Subcutaneous abdominal adipose tissue (tissue), 5 donors: ENCODE measurements around the gene MYOT.

ENCODE experiments used
- H3K27ac ChIP-seq: one replicate; pipeline ENCODE4 v1.7.0; 2013; ENCODE audit warnings: low read depth, mild to moderate bottlenecking, inconsistent platforms, low read length, moderate library complexity
- H3K27me3 ChIP-seq, 5 donors: one replicate each; pipeline ENCODE4 v1.7.0; 2013; ENCODE audit warnings: low read length in 5 of 5, inconsistent platforms in 1 of 5; ENCODE audit not compliant: control insufficient read depth in 5 of 5, insufficient read depth in 4 of 5
- H3K36me3 ChIP-seq, 5 donors: one replicate each; pipeline ENCODE4 v1.7.0; 2013; ENCODE audit warnings: low read length in 5 of 5; ENCODE audit not compliant: control insufficient read depth in 5 of 5, insufficient read depth in 5 of 5
- H3K4me1 ChIP-seq, 5 donors: one replicate each; pipeline ENCODE4 v1.7.0; 2013; ENCODE audit warnings: low read length in 5 of 5, mild to moderate bottlenecking in 3 of 5, moderate library complexity in 1 of 5; ENCODE audit not compliant: control insufficient read depth in 5 of 5, insufficient read depth in 5 of 5
- H3K4me3 ChIP-seq, 5 donors: one replicate each; pipeline ENCODE4 v1.7.0; 2013; ENCODE audit warnings: low read length in 5 of 5, low read depth in 1 of 5
- H3K9ac ChIP-seq, 5 donors: one replicate each; pipeline ENCODE4 v1.7.0; 2013; ENCODE audit warnings: low read length in 5 of 5, mild to moderate bottlenecking in 4 of 5, moderate library complexity in 3 of 5
- H3K9me3 ChIP-seq, 5 donors: one replicate each; pipeline ENCODE4 v1.7.0; 2013; ENCODE audit warnings: low read length in 5 of 5; ENCODE audit not compliant: control insufficient read depth in 5 of 5
- donor health status: healthy.
- donor health status: healthy.
- donor health status: healthy.
- donor health status: healthy.
- donor health status: healthy.

Gene MYOT

GRCh38 chr5:137832416-137832815, 35.2 kb upstream of the MYOT start:
- Histone ChIP-seq H3K27me3 (no peaks in the 10 kb centered on the region), H3K36me3 (peaks cover 0 to 6% (median 0%) of the 10 kb centered on the region in 5 donors), H3K4me1 (no peaks in the 10 kb centered on the region), H3K9me3 (no peaks in the 10 kb centered on the region), H3K9ac (no peak overlapping the region), H3K27ac (no peak overlapping the region), H3K4me3 (no peak overlapping the region)

- Histone ChIP-seq H3K4me1 (no peaks in the 10 kb centered on the region), H3K9ac (no peak overlapping the region), H3K27me3 (no peaks in the 10 kb centered on the region), H3K36me3 (peaks cover 0 to 6% (median 0%) of the 10 kb centered on the region in 5 donors), H3K27ac (no peak overlapping the region), H3K9me3 (no peaks in the 10 kb centered on the region), H3K4me3 (no peak overlapping the region)
These were observed 34.2 kb upstream of the MYOT start for GRCh38 chr5:137833463-137833862.

- H3K27ac ChIP-seq: no peak overlapping the region
- no peaks in the 10 kb centered on the region for H3K27me3 ChIP-seq
- no peak overlapping the region for H3K9ac ChIP-seq
- peaks cover 0 to 6% (median 0%) of the 10 kb centered on the region in 5 donors for H3K36me3 ChIP-seq
- no peak overlapping the region for H3K4me3 ChIP-seq
- no peaks in the 10 kb centered on the region for H3K9me3 ChIP-seq
- H3K4me1 ChIP-seq: no peaks in the 10 kb centered on the region
These were observed 33.1 kb upstream of the MYOT start for GRCh38 chr5:137834498-137835049.

GRCh38 chr5:137836298-137836697, 31.4 kb upstream of the MYOT start:
- no peaks in the 10 kb centered on the region for H3K4me1 ChIP-seq

GRCh38 chr5:137836997-137837396, 30.7 kb upstream of the MYOT start:
- no peak overlapping the region for H3K27ac ChIP-seq
- H3K36me3 ChIP-seq: peaks cover 0 to 6% (median 0%) of the 10 kb centered on the region in 5 donors
- H3K9me3 ChIP-seq: no peaks in the 10 kb centered on the region
- no peak overlapping the region for H3K4me3 ChIP-seq
- no peaks in the 10 kb centered on the region for H3K27me3 ChIP-seq
- no peak overlapping the region for H3K9ac ChIP-seq
- no peaks in the 10 kb centered on the region for H3K4me1 ChIP-seq

More at GRCh38 chr5:137836298-137836697, 31.4 kb upstream of the MYOT start:
- Histone ChIP-seq H3K4me3 (no peak overlapping the region), H3K27me3 (no peaks in the 10 kb centered on the region), H3K36me3 (peaks cover 0 to 6% (median 0%) of the 10 kb centered on the region in 5 donors), H3K9ac (no peak overlapping the region), H3K27ac (no peak overlapping the region), H3K9me3 (no peaks in the 10 kb centered on the region)

GRCh38 chr5:137837491-137838394, 29.9 kb upstream of the MYOT start:
- H3K27me3 ChIP-seq: no peaks in the 10 kb centered on the region
- H3K4me1 ChIP-seq: no peaks in the 10 kb centered on the region
- no peak overlapping the region for H3K27ac ChIP-seq
- H3K9ac ChIP-seq: peak overlapping the region in 1 of 5 donors; percentile 14
- no peak overlapping the region for H3K4me3 ChIP-seq
- H3K9me3 ChIP-seq: no peaks in the 10 kb centered on the region
- peaks cover 0 to 6% (median 0%) of the 10 kb centered on the region in 5 donors for H3K36me3 ChIP-seq

GRCh38 chr5:137838976-137839375, 28.7 kb upstream of the MYOT start:
- no peak overlapping the region for H3K27ac ChIP-seq
- no peak overlapping the region for H3K9ac ChIP-seq
- H3K36me3 ChIP-seq: peaks cover 0 to 6% (median 0%) of the 10 kb centered on the region in 5 donors
- no peaks in the 10 kb centered on the region for H3K9me3 ChIP-seq
- H3K4me1 ChIP-seq: no peaks in the 10 kb centered on the region
- no peaks in the 10 kb centered on the region for H3K27me3 ChIP-seq
- H3K4me3 ChIP-seq: no peak overlapping the region

GRCh38 chr5:137842296-137842695, 25.4 kb upstream of the MYOT start:
- Histone ChIP-seq H3K9me3 (no peaks in the 10 kb centered on the region), H3K4me1 (no peaks in the 10 kb centered on the region), H3K36me3 (peaks cover 0 to 4% (median 0%) of the 10 kb centered on the region in 5 donors), H3K4me3 (no peak overlapping the region), H3K9ac (no peak overlapping the region), H3K27me3 (no peaks in the 10 kb centered on the region), H3K27ac (no peak overlapping the region)

GRCh38 chr5:137843676-137844299, 23.9 kb upstream of the MYOT start:
- no peak overlapping the region for H3K9ac ChIP-seq
- H3K27ac ChIP-seq: no peak overlapping the region
- H3K36me3 ChIP-seq: peaks cover 0 to 4% (median 0%) of the 10 kb centered on the region in 5 donors
- H3K4me3 ChIP-seq: no peak overlapping the region
- no peaks in the 10 kb centered on the region for H3K4me1 ChIP-seq
- no peaks in the 10 kb centered on the region for H3K9me3 ChIP-seq
- no peaks in the 10 kb centered on the region for H3K27me3 ChIP-seq

GRCh38 chr5:137845472-137845871, 22.2 kb upstream of the MYOT start:
- no peaks in the 10 kb centered on the region for H3K27me3 ChIP-seq
- no peak overlapping the region for H3K27ac ChIP-seq
- H3K4me1 ChIP-seq: no peaks in the 10 kb centered on the region

More at GRCh38 chr5:137845472-137845871, 22.2 kb upstream of the MYOT start:
- H3K4me3 ChIP-seq: no peak overlapping the region
- H3K9ac ChIP-seq: no peak overlapping the region
- H3K36me3 ChIP-seq: peaks cover 0 to 4% (median 0%) of the 10 kb centered on the region in 5 donors
- H3K9me3 ChIP-seq: no peaks in the 10 kb centered on the region
